HG03469 (cell line): ENCODE measurements around the gene LYZ.
"Not testable (repeated sequence)": the region's sequence is repeated elsewhere in the genome, so short reads cannot be mapped to it uniquely, and the experiment has no call there.

ENCODE experiments used
- ATAC-seq: cut with Tn5 transposase; IDR thresholded peaks from one replicate; pipeline ENCODE4 v1.9.1; 2021; ENCODE audit warnings: mild to moderate bottlenecking, moderate library complexity, moderate number of reproducible peaks; ENCODE audit not compliant: unreplicated experiment

The LYZ gene

GRCh38 chr12:69348162-69348938 lies at the start of gene LYZ:
LYZ (plus strand) TSS chr12:69348381; CDS start chr12:69348409, 28 bp downstream.
- ATAC-seq = no peak

GRCh38 chr12:69298947-69299346 lies 49.2 kb upstream of the LYZ start:
- ATAC-seq = no peak

GRCh38 chr12:69304284-69304683 lies 43.9 kb upstream of the LYZ start:
- ATAC-seq = no peak

- ATAC-seq = no peak
These were observed 38.7 kb upstream of the LYZ start for GRCh38 chr12:69309461-69309860.

- ATAC-seq = no peak
These were observed 35.0 kb upstream of the LYZ start for GRCh38 chr12:69313209-69313608.

GRCh38 chr12:69316784-69317183 lies 31.4 kb upstream of the LYZ start:
- ATAC-seq = not testable (repeated sequence)

GRCh38 chr12:69317233-69317632 lies 30.9 kb upstream of the LYZ start:
- not testable (repeated sequence) for ATAC-seq

- no peak for ATAC-seq
These were observed 30.0 kb upstream of the LYZ start for GRCh38 chr12:69318225-69318624.

GRCh38 chr12:69321351-69321750 lies 26.8 kb upstream of the LYZ start:
- ATAC-seq = no peak

GRCh38 chr12:69324797-69325466 lies 23.2 kb upstream of the LYZ start:
- ATAC-seq = peak; percentile 98

- no peak for ATAC-seq
These were observed 19.8 kb upstream of the LYZ start for GRCh38 chr12:69328426-69328825.

- ATAC-seq = no peak
These were observed 18.3 kb upstream of the LYZ start for GRCh38 chr12:69329669-69330428.

GRCh38 chr12:69330475-69331473 lies 17.4 kb upstream of the LYZ start:
- peak; percentile 53 for ATAC-seq

- no peak for ATAC-seq
These were observed 16.7 kb upstream of the LYZ start for GRCh38 chr12:69331519-69331908.

GRCh38 chr12:69331909-69332684 lies 16.1 kb upstream of the LYZ start:
- ATAC-seq = no peak

GRCh38 chr12:69332815-69333358 lies 15.3 kb upstream of the LYZ start:
- no peak for ATAC-seq

GRCh38 chr12:69334158-69334557 lies 14.0 kb upstream of the LYZ start:
- no peak for ATAC-seq

- no peak for ATAC-seq
These were observed 10.7 kb upstream of the LYZ start for GRCh38 chr12:69337311-69338090.
